Measurements from ENCODE around the gene GRIK2.

DNA sequence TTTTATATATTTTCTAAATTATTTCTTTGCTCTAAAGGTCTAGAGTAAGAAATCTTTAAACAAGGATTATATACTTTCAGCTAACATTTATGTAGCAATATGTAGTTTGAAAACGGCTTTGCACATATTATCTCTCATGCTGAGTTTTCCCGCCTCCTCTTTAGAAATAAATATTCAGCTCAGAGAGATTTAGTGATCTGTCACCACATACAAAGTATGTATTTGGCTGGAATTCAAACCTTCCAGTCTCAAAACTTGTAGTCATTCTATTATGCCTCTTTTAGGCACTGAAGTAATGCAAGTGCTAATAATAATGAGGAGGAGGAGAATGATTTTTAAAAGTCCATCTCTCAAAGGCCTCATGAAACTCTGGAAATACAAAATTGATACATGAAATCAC is 525.0 kb downstream of the GRIK2 start:
- TF ChIP-seq, protein P1, sequence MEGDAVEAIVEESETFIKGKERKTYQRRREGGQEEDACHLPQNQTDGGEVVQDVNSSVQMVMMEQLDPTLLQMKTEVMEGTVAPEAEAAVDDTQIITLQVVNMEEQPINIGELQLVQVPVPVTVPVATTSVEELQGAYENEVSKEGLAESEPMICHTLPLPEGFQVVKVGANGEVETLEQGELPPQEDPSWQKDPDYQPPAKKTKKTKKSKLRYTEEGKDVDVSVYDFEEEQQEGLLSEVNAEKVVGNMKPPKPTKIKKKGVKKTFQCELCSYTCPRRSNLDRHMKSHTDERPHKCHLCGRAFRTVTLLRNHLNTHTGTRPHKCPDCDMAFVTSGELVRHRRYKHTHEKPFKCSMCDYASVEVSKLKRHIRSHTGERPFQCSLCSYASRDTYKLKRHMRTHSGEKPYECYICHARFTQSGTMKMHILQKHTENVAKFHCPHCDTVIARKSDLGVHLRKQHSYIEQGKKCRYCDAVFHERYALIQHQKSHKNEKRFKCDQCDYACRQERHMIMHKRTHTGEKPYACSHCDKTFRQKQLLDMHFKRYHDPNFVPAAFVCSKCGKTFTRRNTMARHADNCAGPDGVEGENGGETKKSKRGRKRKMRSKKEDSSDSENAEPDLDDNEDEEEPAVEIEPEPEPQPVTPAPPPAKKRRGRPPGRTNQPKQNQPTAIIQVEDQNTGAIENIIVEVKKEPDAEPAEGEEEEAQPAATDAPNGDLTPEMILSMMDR (IDR thresholded peaks at IDR 0.05): no peak
- no peak for TF ChIP-seq POLR2AphosphoS5 (IDR thresholded peaks at IDR 0.05)
- no peak for TF ChIP-seq EP300 (IDR thresholded peaks at IDR 0.05)

Measured in suprapubic skin (tissue), 4 donors.